Stimulated activated CD4-positive, alpha-beta T cell treated with anti-CD3 and anti-CD28 coated beads, Interleukin-1b, Interleukin-23, amount 100 ng/mL, for 24 hours (primary cell): Measurements from ENCODE around the gene P2RY12.
"Not testable (repeated sequence)": the region's sequence is repeated elsewhere in the genome, so short reads cannot be mapped to it uniquely, and the experiment has no call there.

Experiments
- DNase-seq, 4 experiments: peaks; one replicate each; pipeline ENCODE4 v3.0.0-alpha.2; 2020; ENCODE audit warnings: low read depth in 4 of 4, low spot score in 1 of 4

The P2RY12 gene

DNA sequence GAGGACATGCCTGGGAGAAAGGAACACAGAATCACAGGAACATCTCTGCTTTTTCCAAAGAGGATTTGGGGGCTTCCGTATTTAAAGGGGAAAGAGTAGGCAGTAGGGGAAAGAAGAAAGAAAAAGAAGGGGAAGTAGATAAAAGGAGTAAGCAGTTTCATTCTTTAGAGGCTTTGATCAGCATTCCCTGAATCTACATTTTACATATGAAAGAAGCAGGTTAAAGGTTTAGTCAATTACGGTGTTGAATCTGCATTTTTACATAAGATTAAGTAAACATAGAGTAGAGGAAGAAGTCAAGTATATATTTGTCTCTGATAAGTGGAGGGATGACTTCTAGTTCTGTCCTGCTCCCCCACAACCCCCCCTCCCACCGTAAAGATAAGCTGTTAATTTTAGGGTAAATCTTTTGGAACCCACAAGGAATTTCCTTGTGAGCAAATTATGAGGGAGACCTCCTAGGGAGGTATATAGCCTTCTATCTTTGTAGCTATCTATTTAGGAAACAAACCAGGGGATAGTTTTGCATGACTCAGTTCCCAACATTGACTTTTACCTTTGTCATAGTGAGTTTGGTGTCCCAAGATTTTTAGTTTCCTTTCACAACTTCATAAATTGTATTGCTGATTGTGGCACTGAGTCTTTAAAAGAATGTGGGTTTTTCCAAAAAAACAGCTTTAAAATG lies 8.7 kb upstream of the P2RY12 start:
- no peak for DNase-seq

DNA sequence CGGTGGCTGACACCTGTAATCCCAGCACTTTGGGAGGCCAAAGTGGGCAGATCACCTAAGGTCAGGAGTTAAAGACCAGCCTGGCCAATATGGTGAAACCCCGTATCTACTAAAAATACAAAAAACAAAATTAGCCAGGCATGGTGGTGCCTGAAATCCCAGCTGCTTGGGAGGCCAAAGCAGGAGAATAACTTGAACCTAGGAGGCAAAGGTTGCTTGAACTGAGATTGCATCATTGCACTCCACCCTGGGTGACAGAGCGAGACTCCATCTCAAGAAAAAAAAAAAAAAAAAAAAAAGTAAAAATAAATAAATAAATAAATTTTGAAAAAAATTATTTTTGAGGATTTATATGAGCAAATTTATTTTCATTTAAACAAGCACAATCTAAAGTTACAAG lies 7.6 kb upstream of the P2RY12 start:
- not testable (repeated sequence) for DNase-seq

DNA sequence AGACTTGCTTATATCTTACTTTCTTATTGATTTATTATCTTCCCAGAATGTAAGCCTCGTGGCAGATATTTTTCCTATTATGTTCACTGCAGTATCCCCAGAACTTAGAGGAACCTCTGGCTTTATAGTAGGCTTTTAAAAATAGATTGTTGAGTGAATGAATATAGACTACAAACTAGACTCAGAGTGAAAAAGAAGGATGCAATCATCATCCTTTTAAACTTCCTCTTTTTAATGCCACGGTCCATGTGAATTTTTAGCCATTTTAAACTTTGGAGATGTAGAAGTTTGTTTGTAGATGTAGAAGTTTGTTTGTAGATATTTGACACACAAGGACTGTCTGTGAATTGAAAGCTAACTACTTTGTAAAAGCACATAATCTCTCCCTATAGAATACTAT lies 7.2 kb upstream of the P2RY12 start:
- no peak for DNase-seq

DNA sequence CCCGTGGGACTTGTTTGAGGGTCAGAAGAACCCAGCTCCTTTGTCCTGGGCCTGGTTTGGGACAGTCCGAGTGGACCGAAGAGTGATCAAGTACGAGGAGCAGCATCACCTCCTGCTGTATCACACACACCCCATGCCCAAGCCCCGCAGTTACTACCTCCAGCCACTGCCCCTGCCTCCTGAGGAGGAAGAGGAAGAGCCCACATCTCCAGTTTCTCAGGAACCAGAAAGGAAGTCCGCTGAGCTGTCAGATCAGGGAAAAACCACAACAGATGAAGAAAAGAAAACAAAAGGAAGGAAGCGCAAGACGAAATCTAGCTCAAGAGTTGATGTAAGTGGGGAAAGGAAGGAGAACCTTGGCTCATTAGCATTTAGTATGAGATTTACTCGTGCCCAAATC lies 3.3 kb upstream of the P2RY12 start:
- no peak for DNase-seq

DNA sequence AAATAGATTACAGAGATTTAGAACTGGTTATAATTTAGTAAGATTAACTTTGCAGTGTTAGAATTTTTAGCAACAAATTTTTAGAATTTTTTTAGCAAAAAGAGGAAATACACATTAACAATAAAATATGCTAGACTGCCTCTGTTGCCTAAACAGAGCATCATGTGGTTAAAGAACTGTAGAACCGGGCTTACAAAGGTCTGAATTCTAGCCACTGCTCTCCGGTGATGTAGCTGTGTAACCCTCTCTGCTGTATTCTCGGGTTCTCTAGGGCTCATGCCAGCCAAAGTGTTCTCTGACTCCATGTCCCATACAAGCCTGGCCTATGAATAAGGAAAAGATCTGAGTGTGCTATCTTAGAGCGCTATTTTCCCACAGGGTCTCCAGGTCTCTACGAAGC lies 2.9 kb upstream of the P2RY12 start:
- no peak for DNase-seq

DNA sequence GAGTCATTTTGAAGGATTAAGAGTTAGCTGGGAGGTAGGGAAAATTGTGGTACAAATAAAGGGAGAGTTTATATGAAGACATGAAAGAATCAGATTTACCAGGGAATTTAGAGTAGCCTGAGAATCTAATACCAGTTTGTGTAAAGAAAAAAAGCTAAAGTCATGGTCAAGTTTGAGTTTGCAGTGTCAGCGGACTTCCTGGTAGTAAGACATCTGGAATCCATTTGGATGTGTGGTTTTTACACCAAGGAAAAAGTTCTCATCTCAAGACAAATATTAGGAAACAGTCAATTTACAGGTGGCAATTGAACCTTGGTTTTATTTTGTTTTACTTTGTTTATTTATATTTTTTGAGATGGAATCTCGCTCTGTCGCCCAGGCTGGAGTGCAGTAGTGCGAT lies 1.5 kb upstream of the P2RY12 start:
- no peak for DNase-seq

DNA sequence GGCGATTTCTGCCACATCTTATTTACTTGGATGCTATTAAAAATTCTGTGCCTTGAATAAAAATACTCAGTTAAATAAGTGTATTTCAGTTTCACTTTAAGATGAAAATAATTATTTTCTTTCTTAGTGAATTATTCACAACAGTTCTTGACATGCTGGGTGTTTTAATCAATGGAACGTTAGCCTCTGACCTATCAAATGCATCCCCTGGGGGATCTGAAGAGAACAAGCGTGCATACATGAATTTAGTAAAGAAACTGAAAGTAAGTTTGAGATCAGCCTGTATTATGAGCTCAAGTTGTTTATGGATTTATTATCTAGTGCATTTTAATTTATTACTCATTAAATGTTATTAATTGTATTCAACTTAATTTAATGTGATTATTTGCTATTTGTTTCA lies 597 bp downstream of the P2RY12 start:
- no peak for DNase-seq

DNA sequence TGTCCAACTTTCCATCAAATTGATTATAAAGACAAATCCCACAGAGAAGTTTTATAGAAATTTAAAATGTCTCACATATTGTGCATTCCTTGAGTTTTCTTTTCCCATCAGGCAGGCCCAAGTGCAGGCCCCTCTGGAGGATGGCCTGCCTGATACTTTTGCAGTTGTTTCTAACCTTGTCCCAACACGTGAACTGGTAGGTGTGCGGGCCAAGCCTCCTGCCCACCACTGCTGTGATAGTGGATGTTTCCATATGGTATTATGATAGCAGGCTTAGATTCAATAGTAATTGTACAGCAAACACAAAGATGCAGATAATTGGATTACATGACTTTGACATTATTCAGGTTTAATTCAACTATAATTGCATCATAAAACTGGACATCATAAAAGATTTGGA lies 1.4 kb downstream of the P2RY12 start:
- no peak for DNase-seq

DNA sequence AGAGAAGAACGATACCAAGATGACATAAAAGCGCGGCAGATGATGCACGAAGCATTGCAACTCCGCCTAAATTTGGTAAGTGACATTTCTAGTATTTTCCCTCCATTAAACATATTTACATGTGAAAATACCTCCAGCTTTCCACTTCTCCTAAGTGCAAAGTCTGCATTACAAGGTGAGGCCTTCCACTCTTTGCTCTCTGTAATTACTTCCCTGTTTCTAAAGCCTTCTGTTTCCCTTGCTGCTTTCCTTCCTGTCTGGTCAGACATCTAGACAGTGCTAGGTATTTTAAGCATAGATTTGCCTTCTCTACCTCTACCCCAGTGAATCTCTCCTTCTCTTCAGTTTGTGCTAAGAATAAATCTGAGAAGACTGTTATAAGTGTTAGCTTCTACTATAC lies 1.9 kb downstream of the P2RY12 start:
- DNase-seq, result no peak

DNA sequence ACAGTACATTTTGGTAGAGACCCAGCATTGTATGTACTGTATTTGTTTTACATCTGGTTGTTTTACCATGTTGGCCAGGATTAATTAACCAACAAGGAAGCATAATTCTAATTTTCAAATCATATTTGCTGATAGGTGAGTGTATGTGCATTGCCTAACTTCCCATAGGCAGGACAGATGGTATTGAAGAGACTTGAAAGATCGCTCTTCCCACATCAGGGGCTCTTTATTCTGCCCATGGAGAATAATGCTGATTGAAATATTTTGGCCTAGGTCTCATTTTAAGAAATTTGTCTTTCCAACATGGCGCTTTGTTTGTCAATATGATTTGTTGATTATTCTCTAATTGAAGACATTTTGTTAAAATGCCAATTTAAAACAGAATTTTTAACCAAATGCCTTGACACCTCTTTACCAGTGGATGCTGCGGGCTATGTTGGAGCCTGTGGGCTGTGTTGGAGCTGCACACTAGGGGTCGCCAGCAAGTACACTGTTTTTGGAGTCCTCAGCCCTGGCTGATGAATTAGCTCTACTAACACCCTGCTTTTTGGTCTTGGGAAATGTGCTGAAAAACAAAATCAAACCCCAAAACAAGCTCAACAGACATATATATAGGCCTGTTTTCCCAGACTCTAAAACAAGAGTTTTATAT lies 5.3 kb downstream of the P2RY12 start:
- no peak for DNase-seq

DNA sequence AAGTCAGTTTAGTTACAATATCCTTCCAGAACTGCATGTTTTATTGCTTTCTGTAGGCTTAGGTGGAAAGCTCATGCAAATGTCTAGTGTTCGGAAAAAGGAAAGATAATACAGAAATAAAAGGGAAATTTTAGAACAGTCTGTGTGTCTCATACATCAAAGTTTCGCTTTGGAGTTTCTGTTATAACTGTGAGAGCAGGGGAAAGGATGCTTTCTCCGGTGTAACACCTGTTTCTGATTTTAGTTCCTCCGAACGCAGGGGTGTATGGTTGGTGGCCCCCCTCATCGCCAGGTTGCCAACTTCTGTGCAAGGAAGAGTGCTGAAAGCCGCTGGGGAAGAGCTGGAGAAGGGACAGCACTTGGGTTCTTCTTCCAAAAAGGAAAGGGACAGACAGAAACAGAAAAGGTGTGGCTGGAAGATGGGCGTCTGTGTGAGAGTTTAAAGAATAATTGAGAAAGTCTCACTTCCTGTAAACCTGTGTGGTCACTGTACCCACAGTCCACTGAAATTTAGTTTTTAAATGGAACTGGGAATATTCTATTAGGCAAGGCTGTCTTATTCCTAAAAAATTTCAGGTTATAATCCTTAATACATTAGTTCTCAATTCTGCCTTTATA lies 6.7 kb downstream of the P2RY12 start:
- no peak for DNase-seq

DNA sequence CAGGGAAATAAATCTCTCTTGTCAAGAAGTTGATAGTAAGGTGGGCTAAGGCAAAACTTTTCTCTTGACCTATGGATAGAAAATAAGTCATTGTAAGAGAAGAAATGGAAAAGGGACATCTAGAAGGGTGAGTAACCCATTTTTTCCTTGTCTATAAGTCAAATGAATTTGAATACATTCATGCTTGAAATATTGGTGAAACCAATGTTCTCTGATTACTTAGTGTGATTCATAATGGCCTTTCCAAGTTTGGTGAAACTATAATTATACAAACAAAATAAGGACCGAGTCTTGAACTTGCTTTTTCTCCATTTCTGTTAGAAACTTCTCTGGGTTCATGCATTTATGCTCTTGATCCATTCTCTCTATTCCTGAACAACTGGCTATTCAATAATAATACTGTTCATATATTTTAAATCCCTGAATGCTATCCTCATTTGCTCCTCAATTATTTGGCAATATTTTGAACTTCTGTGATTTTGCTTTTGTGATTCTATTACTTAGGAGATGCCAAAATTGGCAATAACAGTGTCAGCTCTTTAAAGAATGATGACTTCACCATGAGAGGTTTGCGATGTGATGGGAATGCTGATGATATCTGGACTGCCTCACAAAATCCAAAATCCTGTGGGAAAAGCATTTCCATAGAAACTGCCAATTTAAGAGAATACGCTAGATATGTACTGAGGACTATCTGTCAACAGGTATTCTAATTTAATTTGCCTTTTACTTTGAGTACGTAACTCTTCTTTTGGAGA lies 12.3 kb downstream of the P2RY12 start:
- no peak for DNase-seq

DNA sequence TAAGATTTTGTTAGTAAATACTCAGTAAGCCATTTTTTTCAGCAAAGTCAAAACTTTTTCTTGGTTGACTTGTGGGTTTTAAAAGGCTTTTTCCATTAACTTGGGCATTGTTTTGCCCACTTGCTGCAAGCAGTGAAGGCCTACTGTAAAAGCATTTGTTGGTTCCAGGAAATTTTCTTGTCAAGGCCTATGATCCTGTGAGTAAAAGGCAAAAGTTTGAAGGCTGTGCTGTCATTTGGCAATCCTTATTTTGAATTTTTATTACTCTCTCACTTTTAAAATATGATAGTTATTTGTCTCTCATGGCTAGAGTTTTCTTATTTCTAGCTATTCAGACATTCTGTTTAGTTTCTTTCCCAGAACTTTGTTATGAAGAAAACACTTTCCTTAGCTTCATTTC lies 13.0 kb downstream of the P2RY12 start:
- DNase-seq, result no peak

DNA sequence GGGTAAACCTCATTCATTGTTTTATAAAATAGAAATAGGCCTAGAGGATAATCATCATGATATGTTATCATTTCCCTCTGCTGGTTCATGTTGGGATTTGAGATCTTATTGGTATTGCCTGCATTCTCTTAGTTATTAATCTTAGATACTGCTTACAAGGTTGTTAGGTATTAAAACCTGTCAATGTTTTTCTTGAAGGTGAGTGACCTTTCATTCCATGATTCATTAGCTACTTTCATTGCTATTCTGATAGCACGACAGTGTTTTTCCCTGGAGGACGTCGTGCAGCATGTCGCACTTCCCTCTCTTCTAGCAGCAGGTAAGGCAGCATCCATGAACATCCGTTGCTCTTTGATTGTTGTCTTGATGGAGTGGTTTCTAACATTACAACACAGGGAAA lies 17.1 kb downstream of the P2RY12 start:
- no peak for DNase-seq

DNA sequence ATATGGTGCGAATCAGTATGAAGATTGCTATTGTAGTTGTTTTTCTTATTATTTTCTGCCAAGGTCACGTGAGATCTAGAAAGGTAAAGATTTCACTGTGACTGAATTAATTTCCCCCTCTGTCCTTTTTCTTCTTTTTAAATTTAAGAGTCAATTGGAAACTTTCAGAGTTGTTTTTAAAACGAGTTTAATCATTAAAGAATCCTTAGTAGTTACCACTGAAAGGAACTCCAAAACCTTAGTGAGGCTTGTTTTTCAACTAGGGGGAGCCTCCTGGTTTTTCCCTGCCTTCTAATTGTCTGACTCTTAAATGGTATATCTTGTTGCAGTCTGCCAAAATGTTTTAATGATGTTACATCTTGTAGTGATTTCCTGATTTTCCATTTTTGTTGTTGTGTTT lies 17.6 kb downstream of the P2RY12 start:
- DNase-seq, result no peak

DNA sequence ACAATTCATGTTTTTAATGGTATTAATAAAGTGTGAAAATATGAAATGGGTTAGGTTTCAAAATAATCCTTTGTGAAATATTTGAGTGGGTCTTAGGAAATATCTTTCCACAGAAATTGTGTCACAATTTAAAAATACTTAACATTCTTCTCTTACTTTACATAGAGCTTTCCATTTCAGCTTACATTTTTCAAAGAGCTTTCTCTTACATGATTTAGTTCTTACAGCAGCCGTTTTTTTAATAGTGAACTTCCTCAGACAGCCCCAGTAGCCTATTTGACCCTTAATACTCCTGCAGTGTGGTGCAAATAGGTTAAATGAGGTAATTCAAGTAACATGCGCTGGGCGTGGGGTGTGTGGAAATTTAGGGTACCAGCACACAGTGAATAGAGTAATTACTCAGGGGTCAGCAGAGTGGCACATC lies 21.8 kb downstream of the P2RY12 start:
- DNase-seq, result no peak

DNA sequence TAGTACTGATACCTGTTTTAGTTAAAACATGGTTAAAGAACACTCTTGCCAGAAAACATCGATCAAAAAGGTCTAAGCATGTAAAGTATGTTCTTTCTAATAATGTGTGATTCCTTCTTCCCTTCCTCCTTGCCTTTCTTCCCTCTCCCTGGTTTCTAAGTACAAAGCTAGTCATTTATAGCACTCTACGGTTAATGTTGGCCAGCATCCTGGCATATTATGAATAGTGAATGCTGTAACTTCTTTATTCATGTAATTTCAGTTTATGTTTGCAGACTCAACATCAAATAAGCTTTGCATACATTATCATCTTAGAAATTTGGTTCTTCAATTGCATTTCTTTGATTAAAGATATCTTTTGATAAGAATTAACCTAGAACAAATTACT lies 27.1 kb downstream of the P2RY12 start:
- DNase-seq, result no peak

DNA sequence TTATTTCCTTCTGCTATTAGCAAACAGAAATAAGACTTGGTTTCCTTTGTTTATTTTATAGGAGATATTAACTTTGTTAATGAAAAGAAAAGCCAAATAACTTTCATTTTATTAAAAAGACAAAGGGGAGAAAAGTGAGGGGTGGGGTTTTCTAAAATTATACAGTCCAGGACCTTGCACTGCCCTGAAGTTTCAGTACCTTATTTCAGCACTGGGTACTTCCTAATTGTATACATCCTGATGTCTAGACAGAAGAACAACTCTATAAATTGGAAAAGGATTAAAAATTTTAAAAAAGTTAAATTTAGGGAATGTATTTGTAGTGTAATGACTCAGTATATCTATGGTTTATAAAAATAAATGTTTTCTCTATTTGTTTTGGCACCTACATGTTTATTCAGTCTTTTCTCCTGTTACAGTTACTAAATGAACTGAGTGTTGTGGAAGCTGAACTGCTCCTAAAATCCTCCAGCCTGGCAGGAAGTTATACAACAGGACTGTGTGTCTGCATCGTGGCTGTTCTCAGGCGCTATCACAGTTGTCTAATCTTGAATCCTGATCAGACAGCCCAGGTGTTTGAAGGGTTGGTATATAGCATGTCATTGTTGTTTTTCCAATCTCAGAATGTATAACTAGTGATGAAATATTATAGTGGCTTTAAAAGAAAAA lies 27.6 kb downstream of the P2RY12 start:
- DNase-seq, result no peak

DNA sequence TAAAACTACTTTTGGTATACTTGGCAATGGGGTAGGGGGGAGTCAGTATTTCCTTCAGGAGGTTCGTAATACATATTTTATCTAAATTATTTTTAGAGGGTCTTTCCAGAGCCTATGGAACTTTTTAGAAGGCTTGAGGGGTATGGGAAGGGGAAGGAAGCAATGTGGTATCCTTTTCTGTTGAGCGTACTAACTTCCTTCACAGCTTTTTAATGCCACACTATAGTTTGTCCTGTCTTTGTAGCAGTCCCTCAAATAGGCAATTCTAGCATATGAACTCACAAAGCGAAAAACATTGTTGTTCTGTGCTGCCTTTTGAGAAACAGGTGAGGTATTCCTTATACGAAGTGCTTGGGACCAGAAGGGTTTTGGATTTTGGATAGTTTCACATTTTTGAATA lies 32.9 kb downstream of the P2RY12 start:
- no peak for DNase-seq

DNA sequence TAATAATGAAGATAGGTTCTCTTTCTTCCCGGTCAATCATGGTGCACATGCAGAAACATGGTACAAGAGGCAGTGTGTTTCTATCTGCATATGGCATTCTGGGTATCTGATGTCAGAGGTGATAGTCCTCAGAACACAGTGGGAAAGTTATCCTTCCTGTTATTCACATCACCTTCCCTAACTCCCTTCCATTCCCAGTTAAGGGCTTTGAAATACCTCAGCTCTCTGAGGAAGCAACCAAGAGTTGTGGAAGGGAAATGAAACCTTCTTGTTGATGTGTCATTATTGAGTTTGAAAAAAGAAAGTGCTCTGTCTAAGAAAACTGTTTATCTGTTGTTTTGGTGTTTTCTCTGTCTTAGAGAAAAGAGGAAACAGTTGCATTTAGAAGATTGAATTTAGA lies 33.3 kb downstream of the P2RY12 start:
- no peak for DNase-seq

DNA sequence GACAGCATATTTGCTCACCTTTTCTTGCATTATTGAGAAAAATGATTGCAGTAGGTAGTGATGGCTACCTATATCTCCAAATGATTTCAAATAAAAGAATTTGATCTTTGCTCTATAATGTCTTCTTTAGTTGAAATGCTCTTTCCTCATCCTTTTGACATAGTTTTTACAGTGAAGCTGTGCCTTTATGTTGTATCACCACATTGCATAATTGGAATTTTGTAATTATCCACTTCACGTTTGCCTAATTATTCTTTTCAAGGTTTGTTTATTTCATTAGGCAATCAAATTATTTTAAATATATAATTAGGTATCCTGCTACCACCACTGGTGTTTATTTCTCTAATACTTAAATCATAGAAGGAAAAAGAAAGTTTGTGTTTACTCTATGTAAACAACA lies 33.9 kb downstream of the P2RY12 start:
- DNase-seq, result no peak

DNA sequence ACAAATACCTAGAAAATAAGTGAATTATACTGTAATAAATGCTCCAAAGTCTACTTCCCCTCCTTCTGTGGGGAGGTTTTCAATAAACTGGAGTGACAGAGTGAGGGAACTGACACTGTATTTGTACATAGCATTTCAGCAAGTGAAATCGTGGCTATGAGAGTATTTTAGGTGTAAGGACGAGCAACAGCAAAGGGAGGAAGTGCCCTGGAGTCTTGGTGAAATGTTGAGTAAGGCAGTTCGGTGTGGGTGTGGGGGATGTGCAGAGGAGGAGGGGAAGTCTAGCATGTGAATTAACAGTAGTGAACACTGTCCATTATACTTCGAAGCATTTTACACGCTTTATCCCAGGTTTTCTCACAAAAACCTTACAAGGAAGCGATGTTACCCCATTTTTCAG lies 37.1 kb downstream of the P2RY12 start:
- DNase-seq, result no peak
